Transverse colon (tissue), 4 donors: ENCODE measurements around the gene KPNB1.

Source experiments
- CTCF ChIP-seq, 5 experiments: fragments of 200-600 bp in 3 of 5; fragments of 450-650 bp in 2 of 5; sonication (generic) in 3 of 5; IDR thresholded peaks; 1 replicate in 2 of 5; 2 replicates in 3 of 5; pipeline ENCODE4 v1.5.1; 2016 to 2017; ENCODE audit warnings: antibody characterized with exemption in 5 of 5, inconsistent platforms in 3 of 5, mild to moderate bottlenecking in 2 of 5, moderate library complexity in 1 of 5
- POLR2A ChIP-seq: fragments of 450-650 bp; IDR thresholded peaks from one replicate; pipeline ENCODE4 v1.6.1; 2016; ENCODE audit warnings: antibody characterized with exemption, mild to moderate bottlenecking, moderate library complexity
- POLR2AphosphoS5 ChIP-seq, 3 donors: sonication (generic); formaldehyde crosslinking; IDR thresholded peaks; one replicate each; pipeline ENCODE4 v1.6.1; 2016; ENCODE audit warnings: antibody characterized with exemption in 3 of 3

- TF ChIP-seq POLR2A (no peak), CTCF (IDR thresholded peaks at IDR 0.05) (no peak), POLR2AphosphoS5 (IDR thresholded peaks at IDR 0.05) (no peak)
Measured at GRCh38 chr17:47676510-47677165, 26.9 kb downstream of the KPNB1 start.
